ENCODE data around the gene NTRK2. TPM values are rescaled to one million over a fixed set of nuclear protein-coding genes. Genes with fewer than 3 reads are reported as not detected.

Gene NTRK2
- polyA plus RNA-seq, 1 donor (not counting 4 experiments of a cell fraction or from before 2014, with no cell fraction given), result 0.08 TPM

DNA sequence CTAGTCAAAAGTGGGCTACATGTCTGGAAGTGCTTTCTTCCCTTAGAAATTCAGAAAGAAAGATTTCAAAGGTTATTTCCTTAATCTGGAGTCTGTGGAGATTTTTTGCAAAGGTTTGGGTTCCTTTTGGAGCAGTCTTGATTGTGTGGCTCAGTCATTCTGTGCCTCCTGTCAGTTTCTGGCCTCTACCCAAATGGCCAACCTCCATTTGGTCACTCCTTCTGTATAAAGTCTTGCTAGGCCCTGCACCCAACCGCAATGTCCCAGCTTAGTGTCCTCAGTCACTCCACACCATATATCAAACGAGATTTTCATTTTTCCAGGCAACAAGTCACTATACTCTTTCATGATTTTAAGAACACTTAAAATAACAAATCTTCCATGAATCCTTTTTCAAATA lies 199.6 kb downstream of the NTRK2 start:
- no peaks in the 10 kb centered on the region for H3K36me3 ChIP-seq (ENCODE audit: control insufficient read depth in 2 of 2, extremely low read depth in 1 of 2, insufficient read depth in 2 of 2, low read length in 2 of 2)
- dilution Hi-C loops (cut with MboI; ENCODE audit: extremely low pct_ligation_motif_present, low sequenced_read_pairs), result no loop called here
- no peak overlapping the region for H3K4me2 ChIP-seq (ENCODE audit: control insufficient read depth, extremely low read depth, insufficient read depth, low read depth, low read length)
- no peaks in the 10 kb centered on the region for H4K20me1 ChIP-seq (ENCODE audit: control insufficient read depth, extremely low read depth, insufficient read depth, low read length)
- H3K9me3 ChIP-seq (ENCODE audit: control insufficient read depth, low read depth, low read length), result no peaks in the 10 kb centered on the region
- TF ChIP-seq, protein P1, sequence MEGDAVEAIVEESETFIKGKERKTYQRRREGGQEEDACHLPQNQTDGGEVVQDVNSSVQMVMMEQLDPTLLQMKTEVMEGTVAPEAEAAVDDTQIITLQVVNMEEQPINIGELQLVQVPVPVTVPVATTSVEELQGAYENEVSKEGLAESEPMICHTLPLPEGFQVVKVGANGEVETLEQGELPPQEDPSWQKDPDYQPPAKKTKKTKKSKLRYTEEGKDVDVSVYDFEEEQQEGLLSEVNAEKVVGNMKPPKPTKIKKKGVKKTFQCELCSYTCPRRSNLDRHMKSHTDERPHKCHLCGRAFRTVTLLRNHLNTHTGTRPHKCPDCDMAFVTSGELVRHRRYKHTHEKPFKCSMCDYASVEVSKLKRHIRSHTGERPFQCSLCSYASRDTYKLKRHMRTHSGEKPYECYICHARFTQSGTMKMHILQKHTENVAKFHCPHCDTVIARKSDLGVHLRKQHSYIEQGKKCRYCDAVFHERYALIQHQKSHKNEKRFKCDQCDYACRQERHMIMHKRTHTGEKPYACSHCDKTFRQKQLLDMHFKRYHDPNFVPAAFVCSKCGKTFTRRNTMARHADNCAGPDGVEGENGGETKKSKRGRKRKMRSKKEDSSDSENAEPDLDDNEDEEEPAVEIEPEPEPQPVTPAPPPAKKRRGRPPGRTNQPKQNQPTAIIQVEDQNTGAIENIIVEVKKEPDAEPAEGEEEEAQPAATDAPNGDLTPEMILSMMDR (optimal IDR thresholded peaks at IDR 0.05 in 1 of 3, IDR thresholded peaks at IDR 0.05 in 1 of 3, conservative IDR thresholded peaks at IDR 0.05 in 1 of 3; ENCODE audit: extremely low read depth in 1 of 3, insufficient read depth in 2 of 3, low read length in 3 of 3), result no peak
- no peak for TF ChIP-seq EZH2 (IDR thresholded peaks at IDR 0.05; ENCODE audit: low read length)
- H3K9ac ChIP-seq (ENCODE audit: control insufficient read depth, extremely low read depth, insufficient read depth, low read length), result no peak overlapping the region
- FAIRE-seq (no peak), DNase-seq (ENCODE audit: low read depth, low spot score) (no peak)
- no peak overlapping the region for H3K27ac ChIP-seq (ENCODE audit: control insufficient read depth, insufficient read depth, low read length)
- peaks cover 12% of the 10 kb centered on the region for H3K4me1 ChIP-seq (ENCODE audit: control insufficient read depth, extremely low read depth, insufficient read depth, low read length)
- H3K4me3 ChIP-seq (ENCODE audit: control insufficient read depth in 2 of 3, extremely low read depth in 1 of 3, insufficient read depth in 2 of 3, low read depth in 1 of 3, low read length in 3 of 3), result no peak overlapping the region
- no peaks in the 10 kb centered on the region for H3K9me1 ChIP-seq (ENCODE audit: control insufficient read depth, extremely low read depth, insufficient read depth, low read length)
- H2AFZ ChIP-seq (ENCODE audit: control insufficient read depth, low read length), result no peak overlapping the region
- H3K27me3 ChIP-seq (ENCODE audit: control insufficient read depth, extremely low read depth, insufficient read depth, low read length), result no peaks in the 10 kb centered on the region
- H3K79me2 ChIP-seq (ENCODE audit: control insufficient read depth, insufficient read depth, low read length), result no peaks in the 10 kb centered on the region

DNA sequence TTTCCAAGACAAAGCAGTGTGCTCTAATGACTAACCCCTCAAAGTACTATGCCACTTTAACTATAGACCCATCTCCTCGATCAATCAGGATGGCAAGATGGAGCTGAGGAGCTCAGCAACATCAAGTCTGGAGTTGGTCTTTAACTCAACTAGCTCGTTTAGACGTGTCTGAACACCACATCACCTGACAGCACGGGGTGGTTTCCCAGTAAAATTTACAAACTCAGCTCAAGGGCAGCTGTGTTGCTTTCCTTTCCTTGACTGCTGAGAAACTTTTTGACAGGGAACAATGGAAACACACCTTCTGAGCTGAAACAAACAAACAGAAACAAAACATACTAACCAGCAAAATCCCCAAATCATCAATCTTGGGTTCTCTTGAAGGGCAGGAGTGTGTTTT lies 202.5 kb downstream of the NTRK2 start:
- H2AFZ ChIP-seq (ENCODE audit: control insufficient read depth, low read length), result peak overlapping the region; percentile 79
- FAIRE-seq, result peak; percentile 81
- H3K9me1 ChIP-seq (ENCODE audit: control insufficient read depth, extremely low read depth, insufficient read depth, low read length), result no peaks in the 10 kb centered on the region
- H3K79me2 ChIP-seq (ENCODE audit: control insufficient read depth, insufficient read depth, low read length), result no peaks in the 10 kb centered on the region
- peaks cover 12% of the 10 kb centered on the region for H3K4me1 ChIP-seq (ENCODE audit: control insufficient read depth, extremely low read depth, insufficient read depth, low read length)
- H4K20me1 ChIP-seq (ENCODE audit: control insufficient read depth, extremely low read depth, insufficient read depth, low read length), result no peaks in the 10 kb centered on the region
- no peak overlapping the region for H3K4me3 ChIP-seq (ENCODE audit: control insufficient read depth in 2 of 3, extremely low read depth in 1 of 3, insufficient read depth in 2 of 3, low read depth in 1 of 3, low read length in 3 of 3)
- H3K36me3 ChIP-seq (ENCODE audit: control insufficient read depth in 2 of 2, extremely low read depth in 1 of 2, insufficient read depth in 2 of 2, low read length in 2 of 2), result no peaks in the 10 kb centered on the region
- dilution Hi-C loops (cut with MboI; ENCODE audit: extremely low pct_ligation_motif_present, low sequenced_read_pairs), result no loop called here
- peak overlapping the region; percentile 51 for H3K4me2 ChIP-seq (ENCODE audit: control insufficient read depth, extremely low read depth, insufficient read depth, low read depth, low read length)
- DNase-seq (ENCODE audit: low read depth, low spot score), result no peak
- peak overlapping the region; percentile 45 for H3K27ac ChIP-seq (ENCODE audit: control insufficient read depth, insufficient read depth, low read length)
- H3K9ac ChIP-seq (ENCODE audit: control insufficient read depth, extremely low read depth, insufficient read depth, low read length), result no peak overlapping the region
- H3K27me3 ChIP-seq (ENCODE audit: control insufficient read depth, extremely low read depth, insufficient read depth, low read length), result no peaks in the 10 kb centered on the region
- H3K9me3 ChIP-seq (ENCODE audit: control insufficient read depth, low read depth, low read length), result no peaks in the 10 kb centered on the region
- TF ChIP-seq, protein P1 (optimal IDR thresholded peaks at IDR 0.05 in 1 of 3, IDR thresholded peaks at IDR 0.05 in 1 of 3, conservative IDR thresholded peaks at IDR 0.05 in 1 of 3; ENCODE audit: extremely low read depth in 1 of 3, insufficient read depth in 2 of 3, low read length in 3 of 3), result no peak
- TF ChIP-seq EZH2 (IDR thresholded peaks at IDR 0.05; ENCODE audit: low read length), result no peak
